Aorta (tissue), 5 donors: ENCODE data around the gene RFLNA. TPM values are rescaled to one million over a fixed set of nuclear protein-coding genes. Genes with fewer than 3 reads are reported as not detected.

Experiments used
- ATAC-seq: fragments of 200-7000 bp; cut with Tn5 transposase; one replicate; pipeline ENCODE4 v1.9.1; 2022; ENCODE audit warnings: moderate library complexity; ENCODE audit not compliant: low FRiP score
- DNase-seq, 2 donors: peaks; one replicate each; pipeline ENCODE4 v3.0.0-alpha.2; 2020
- H3K27ac ChIP-seq, 2 donors: one replicate each; pipeline ENCODE4 v1.5.1; 2013; ENCODE audit warnings: low read length in 2 of 2, mild to moderate bottlenecking in 2 of 2, moderate library complexity in 2 of 2, control low read depth in 1 of 2, inconsistent platforms in 1 of 2, low read depth in 1 of 2
- H3K27me3 ChIP-seq, 2 donors: one replicate each; pipeline ENCODE4 v1.6.1; 2013; ENCODE audit warnings: control low read depth in 1 of 2, low read length in 1 of 2, mild to moderate bottlenecking in 1 of 2, moderate library complexity in 1 of 2; ENCODE audit not compliant: insufficient read depth in 2 of 2, control insufficient read depth in 1 of 2
- H3K36me3 ChIP-seq, 2 donors: one replicate each; pipeline ENCODE4 v1.6.1; 2013; ENCODE audit warnings: control low read depth in 1 of 2, low read length in 1 of 2, mild to moderate bottlenecking in 1 of 2; ENCODE audit not compliant: insufficient read depth in 2 of 2, control insufficient read depth in 1 of 2
- H3K4me1 ChIP-seq, 2 donors: one replicate each; pipeline ENCODE4 v1.6.1; 2013; ENCODE audit warnings: low read length in 2 of 2, control low read depth in 1 of 2, mild to moderate bottlenecking in 1 of 2, moderate library complexity in 1 of 2; ENCODE audit not compliant: insufficient read depth in 2 of 2, control insufficient read depth in 1 of 2
- H3K4me3 ChIP-seq, 2 donors: one replicate each; pipeline ENCODE4 v1.5.1; 2013; ENCODE audit warnings: low read length in 2 of 2, control low read depth in 1 of 2, mild to moderate bottlenecking in 1 of 2
- H3K9me3 ChIP-seq: one replicate; pipeline ENCODE4 v1.6.1; 2013; ENCODE audit warnings: mild to moderate bottlenecking, low read length; ENCODE audit not compliant: control insufficient read depth
- WGBS, 2 donors: extraction: QIAGEN DNeasy Blood & Tissue Kit; methylation state at CpG; one replicate each; pipeline ENCODE4 v1.1.7; 2013; 5-methylcytosine and 5-hydroxymethylcytosine counted together
- intact Hi-C, 2 donors: fragments of 100-400 bp; cut with DNase I; formaldehyde crosslinking; loops; one replicate each; pipeline versions ENCODE4 v1.14.2 to v1.15.0; 2022
- polyA plus RNA-seq, 2 donors: library from polyadenylated mRNA; stranded (reverse); fragments of 200-250 nt; gene quantifications; one replicate each; pipeline ENCODE4 v1.2.3, GENCODE V29; 2013
- total RNA-seq, 2 donors: library from RNA; stranded (reverse); fragmentation: NEBNext Ultra II Directional; extraction: Animal tissue kit (Norgen Biotek cat#: 25700); gene quantifications; one replicate each; pipeline ENCODE4 v1.2.1, GENCODE V29; 2021
- donor health status: healthy with polysubstance abuse.
- donor health status: Bipolar disorder and iron deficiency.
- donor health status: DM: no; HTN: no; CAD: no.
- donor health status: DM: no; HTN: no; CAD: no.
- donor health status: DM: yes; HTN: yes; CAD: no.

Gene RFLNA
- total and polyA plus RNA-seq, 4 donors, result 1.2 to 6.8 (median 1.8) TPM

- intact Hi-C loops, result no loop called here
- no peaks in the 10 kb centered on the region for H3K27me3 ChIP-seq
- no peak overlapping the region for H3K27ac ChIP-seq
- H3K36me3 ChIP-seq, result peaks cover 0 to 5% of the 10 kb centered on the region in 2 donors
- no peak overlapping the region for H3K4me3 ChIP-seq
- WGBS, 2 donors, result 92% methylated on average over 42 of the region's 42 CpGs
- no peaks in the 10 kb centered on the region for H3K4me1 ChIP-seq
- no peaks in the 10 kb centered on the region for H3K9me3 ChIP-seq
- no peak for ATAC-seq
- no peak for DNase-seq
These were observed 45.4 kb downstream of the RFLNA start for GRCh38 chr12:124340080-124340900.

DNA sequence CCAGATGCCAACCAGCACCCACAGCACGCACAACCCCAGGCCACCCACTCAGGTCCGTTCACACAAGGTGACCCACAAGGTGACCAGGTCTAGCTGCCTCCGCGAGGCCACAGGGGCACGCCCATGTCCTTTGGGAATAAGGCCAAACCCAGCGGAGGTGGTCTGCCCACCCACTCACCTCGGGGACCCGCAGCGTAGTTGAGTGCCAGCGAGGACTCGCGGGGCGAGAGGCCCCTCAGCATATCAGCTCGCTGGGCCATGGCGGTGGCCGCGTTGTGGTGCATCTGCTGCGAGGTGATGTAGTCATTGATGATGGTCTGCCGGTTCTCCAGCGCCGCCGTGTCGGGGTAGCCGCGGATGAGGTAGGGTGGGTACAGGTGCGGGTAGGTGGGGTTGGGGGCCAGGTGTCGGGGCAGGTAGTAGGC, 46.8 kb downstream of the RFLNA start:
- WGBS, 2 donors, result 92 to 94% methylated on average over 27 of the region's 27 CpGs
- ATAC-seq (no peak), DNase-seq (no peak)
- Histone ChIP-seq H3K27ac (no peak overlapping the region), H3K4me3 (no peak overlapping the region), H3K36me3 (peaks cover 0 to 11% of the 10 kb centered on the region in 2 donors), H3K9me3 (no peaks in the 10 kb centered on the region), H3K27me3 (no peaks in the 10 kb centered on the region), H3K4me1 (no peaks in the 10 kb centered on the region)
- intact Hi-C loops, result no loop called here

- WGBS, 2 donors, result 83 to 91% methylated on average over 9 of the region's 9 CpGs
- H3K27ac ChIP-seq, result no peak overlapping the region
- intact Hi-C loops, result no loop called here
- no peak overlapping the region for H3K4me3 ChIP-seq
- DNase-seq (no peak), ATAC-seq (no peak)
- no peaks in the 10 kb centered on the region for H3K4me1 ChIP-seq
- H3K36me3 ChIP-seq, result peaks cover 0 to 9% of the 10 kb centered on the region in 2 donors
- H3K9me3 ChIP-seq, result no peaks in the 10 kb centered on the region
- H3K27me3 ChIP-seq, result no peaks in the 10 kb centered on the region
These were observed 49.1 kb downstream of the RFLNA start for GRCh38 chr12:124344022-124344421.

- no peak for ATAC-seq
- H3K27ac ChIP-seq, result no peak overlapping the region
These were observed 49.6 kb downstream of the RFLNA start for GRCh38 chr12:124344526-124344925.

GRCh38 chr12:124345795-124346194, 50.9 kb downstream of the RFLNA start:
- H3K4me3 ChIP-seq, result no peak overlapping the region
- DNase-seq (no peak), ATAC-seq (no peak)
- no peaks in the 10 kb centered on the region for H3K9me3 ChIP-seq
- no peaks in the 10 kb centered on the region for H3K27me3 ChIP-seq
- 87 to 90% methylated on average over 13 of the region's 13 CpGs for WGBS, 2 donors
- H3K4me1 ChIP-seq, result no peaks in the 10 kb centered on the region
- intact Hi-C loops, result no loop called here
- no peak overlapping the region for H3K27ac ChIP-seq
- H3K36me3 ChIP-seq, result peaks cover 0 to 15% of the 10 kb centered on the region in 2 donors

More at GRCh38 chr12:124344526-124344925, 49.6 kb downstream of the RFLNA start:
- WGBS, 2 donors, result 95 to 96% methylated on average over 38 of the region's 38 CpGs
- DNase-seq, result no peak
- Histone ChIP-seq H3K36me3 (peaks cover 0 to 9% of the 10 kb centered on the region in 2 donors), H3K27me3 (no peaks in the 10 kb centered on the region), H3K9me3 (no peaks in the 10 kb centered on the region), H3K4me1 (no peaks in the 10 kb centered on the region), H3K4me3 (no peak overlapping the region)
- intact Hi-C loops, result no loop called here

DNA sequence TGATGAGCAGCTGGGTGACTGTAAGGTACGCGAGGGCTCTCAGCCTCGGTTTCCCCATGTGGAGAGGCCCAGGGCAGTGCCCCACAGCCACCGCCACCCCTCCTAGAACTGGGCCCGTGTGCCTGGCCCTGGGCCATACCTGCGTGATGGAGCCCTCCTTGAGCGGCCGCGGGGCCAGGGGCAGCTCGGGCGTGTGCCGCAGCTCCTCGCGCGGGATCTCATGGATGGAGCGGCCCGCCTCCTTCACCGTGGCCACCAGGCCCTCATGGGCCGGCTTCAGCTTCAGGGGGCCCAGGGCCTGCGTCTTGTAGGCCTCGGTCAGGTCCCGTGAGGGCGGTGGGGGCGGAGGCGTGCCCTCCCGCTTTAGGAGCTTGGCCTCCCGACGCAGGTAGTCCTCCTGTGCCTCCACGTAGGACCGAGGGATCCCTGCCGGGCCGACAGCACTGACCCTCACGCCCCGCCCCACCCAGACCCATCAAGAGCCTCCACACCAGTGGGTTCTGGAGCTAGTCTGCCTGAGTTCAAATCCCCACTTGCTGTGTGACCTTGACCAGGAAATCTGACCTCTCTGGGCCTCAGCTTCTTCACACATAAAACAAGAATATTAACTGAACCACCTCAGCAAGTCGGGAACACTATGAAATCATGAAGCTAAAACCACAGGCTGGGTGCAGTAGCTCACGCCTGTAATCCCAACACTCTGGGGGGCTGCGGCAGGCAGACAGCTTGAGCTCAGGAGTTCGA, 51.7 kb downstream of the RFLNA start:
- WGBS, 2 donors, result 92 to 94% methylated on average over 38 of the region's 38 CpGs
- intact Hi-C loops, result no loop called here

GRCh38 chr12:124347335-124347734, 52.4 kb downstream of the RFLNA start:
- no peak for DNase-seq
- Histone ChIP-seq H3K27me3 (no peaks in the 10 kb centered on the region), H3K4me3 (no peak overlapping the region), H3K36me3 (peaks cover 0 to 11% of the 10 kb centered on the region in 2 donors), H3K9me3 (no peaks in the 10 kb centered on the region), H3K27ac (no peak overlapping the region), H3K4me1 (no peaks in the 10 kb centered on the region)
- intact Hi-C loops, result no loop called here
- 85 to 92% methylated on average over 9 of the region's 9 CpGs for WGBS, 2 donors
- no peak for ATAC-seq

More for the DNA sequence above, 51.7 kb downstream of the RFLNA start:
- Histone ChIP-seq H3K36me3 (peaks cover 0 to 12% of the 10 kb centered on the region in 2 donors), H3K27me3 (no peaks in the 10 kb centered on the region), H3K27ac (no peak overlapping the region), H3K9me3 (no peaks in the 10 kb centered on the region), H3K4me3 (no peak overlapping the region), H3K4me1 (no peaks in the 10 kb centered on the region)
- ATAC-seq, result no peak
- no peak for DNase-seq

GRCh38 chr12:124347805-124348658, 53.1 kb downstream of the RFLNA start:
- Histone ChIP-seq H3K9me3 (no peaks in the 10 kb centered on the region), H3K27me3 (no peaks in the 10 kb centered on the region), H3K27ac (no peak overlapping the region), H3K4me3 (no peak overlapping the region), H3K4me1 (no peaks in the 10 kb centered on the region), H3K36me3 (peaks cover 0 to 11% of the 10 kb centered on the region in 2 donors)
- intact Hi-C loops, result no loop called here
- no peak for DNase-seq
- WGBS, 2 donors, result 65 to 69% methylated on average over 32 to 34 of the region's 34 CpGs
- ATAC-seq, result no peak
